Gastroesophageal sphincter (tissue), 2 donors: Measurements from ENCODE around the gene OPRPN.

Source experiments
- EP300 ChIP-seq: sonication (generic); formaldehyde crosslinking; IDR thresholded peaks from one replicate; pipeline ENCODE4 v1.6.1; 2017; ENCODE audit warnings: antibody characterized with exemption, mild to moderate bottlenecking
- POLR2A ChIP-seq, 2 donors: fragments of 450-650 bp; IDR thresholded peaks; one replicate each; pipeline ENCODE4 v1.6.1; 2017; ENCODE audit warnings: antibody characterized with exemption in 2 of 2, mild to moderate bottlenecking in 2 of 2, moderate library complexity in 1 of 2

- TF ChIP-seq EP300 (no peak), POLR2A (IDR thresholded peaks at IDR 0.05) (no peak)
Measured at GRCh38 chr4:70371987-70372386, 25.8 kb upstream of the OPRPN start.
